Measurements from ENCODE around the gene DKKL1.

DKKL1 gene

GRCh38 chr19:49415102-49415809 lies 51.6 kb downstream of the DKKL1 start:
- in situ Hi-C loops (cut with MboI; ENCODE audit: low sequenced_read_pairs, unreplicated experiment): no loop called here
- TF ChIP-seq, protein P1, sequence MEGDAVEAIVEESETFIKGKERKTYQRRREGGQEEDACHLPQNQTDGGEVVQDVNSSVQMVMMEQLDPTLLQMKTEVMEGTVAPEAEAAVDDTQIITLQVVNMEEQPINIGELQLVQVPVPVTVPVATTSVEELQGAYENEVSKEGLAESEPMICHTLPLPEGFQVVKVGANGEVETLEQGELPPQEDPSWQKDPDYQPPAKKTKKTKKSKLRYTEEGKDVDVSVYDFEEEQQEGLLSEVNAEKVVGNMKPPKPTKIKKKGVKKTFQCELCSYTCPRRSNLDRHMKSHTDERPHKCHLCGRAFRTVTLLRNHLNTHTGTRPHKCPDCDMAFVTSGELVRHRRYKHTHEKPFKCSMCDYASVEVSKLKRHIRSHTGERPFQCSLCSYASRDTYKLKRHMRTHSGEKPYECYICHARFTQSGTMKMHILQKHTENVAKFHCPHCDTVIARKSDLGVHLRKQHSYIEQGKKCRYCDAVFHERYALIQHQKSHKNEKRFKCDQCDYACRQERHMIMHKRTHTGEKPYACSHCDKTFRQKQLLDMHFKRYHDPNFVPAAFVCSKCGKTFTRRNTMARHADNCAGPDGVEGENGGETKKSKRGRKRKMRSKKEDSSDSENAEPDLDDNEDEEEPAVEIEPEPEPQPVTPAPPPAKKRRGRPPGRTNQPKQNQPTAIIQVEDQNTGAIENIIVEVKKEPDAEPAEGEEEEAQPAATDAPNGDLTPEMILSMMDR (IDR thresholded peaks at IDR 0.05; ENCODE audit: borderline replicate concordance, control extremely low read depth, extremely low read depth, insufficient read depth, missing control alignments): no peak
- DNase-seq (ENCODE audit: low spot score): peak; percentile 87

GRCh38 chr19:49415810-49416200 lies 52.1 kb downstream of the DKKL1 start:
- DNase-seq (ENCODE audit: low spot score): no peak
- in situ Hi-C loops (cut with MboI; ENCODE audit: low sequenced_read_pairs, unreplicated experiment): no loop called here
- TF ChIP-seq, protein P1 (IDR thresholded peaks at IDR 0.05; ENCODE audit: borderline replicate concordance, control extremely low read depth, extremely low read depth, insufficient read depth, missing control alignments): no peak

DNA sequence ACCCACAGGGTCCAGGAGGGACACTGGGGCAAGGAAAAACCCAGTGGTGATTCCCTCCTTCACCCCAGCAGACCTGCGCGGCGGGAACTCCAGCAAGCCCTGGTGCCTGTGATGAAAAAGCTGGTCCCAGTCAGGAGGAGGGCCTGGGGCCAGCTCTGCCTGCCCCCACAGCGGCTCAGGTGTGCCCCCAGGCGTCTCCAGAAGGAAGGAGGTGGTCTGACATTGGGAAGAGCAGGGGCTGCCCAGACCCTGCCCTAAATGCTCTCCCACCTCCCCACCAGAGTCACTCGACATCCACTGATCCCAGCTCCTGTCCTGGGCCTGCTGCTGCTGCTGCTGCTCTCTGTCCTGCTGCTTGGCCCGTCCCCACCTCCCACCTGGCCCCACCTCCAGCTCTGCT lies 53.4 kb downstream of the DKKL1 start:
- in situ Hi-C loops (cut with MboI; ENCODE audit: low sequenced_read_pairs, unreplicated experiment): no loop called here
- TF ChIP-seq, protein P1 (IDR thresholded peaks at IDR 0.05; ENCODE audit: borderline replicate concordance, control extremely low read depth, extremely low read depth, insufficient read depth, missing control alignments): no peak
- DNase-seq (ENCODE audit: low spot score): no peak

- TF ChIP-seq, protein P1 (IDR thresholded peaks at IDR 0.05; ENCODE audit: borderline replicate concordance, control extremely low read depth, extremely low read depth, insufficient read depth, missing control alignments): no peak
- no peak for DNase-seq (ENCODE audit: low spot score)
- in situ Hi-C loops (cut with MboI; ENCODE audit: low sequenced_read_pairs, unreplicated experiment): no loop called here
Measured at GRCh38 chr19:49418511-49418910, 54.8 kb downstream of the DKKL1 start.

GRCh38 chr19:49419173-49419572 lies 55.5 kb downstream of the DKKL1 start:
- TF ChIP-seq, protein P1 (IDR thresholded peaks at IDR 0.05; ENCODE audit: borderline replicate concordance, control extremely low read depth, extremely low read depth, insufficient read depth, missing control alignments): no peak
- in situ Hi-C loops (cut with MboI; ENCODE audit: low sequenced_read_pairs, unreplicated experiment): no loop called here
- DNase-seq (ENCODE audit: low spot score): no peak

DNA sequence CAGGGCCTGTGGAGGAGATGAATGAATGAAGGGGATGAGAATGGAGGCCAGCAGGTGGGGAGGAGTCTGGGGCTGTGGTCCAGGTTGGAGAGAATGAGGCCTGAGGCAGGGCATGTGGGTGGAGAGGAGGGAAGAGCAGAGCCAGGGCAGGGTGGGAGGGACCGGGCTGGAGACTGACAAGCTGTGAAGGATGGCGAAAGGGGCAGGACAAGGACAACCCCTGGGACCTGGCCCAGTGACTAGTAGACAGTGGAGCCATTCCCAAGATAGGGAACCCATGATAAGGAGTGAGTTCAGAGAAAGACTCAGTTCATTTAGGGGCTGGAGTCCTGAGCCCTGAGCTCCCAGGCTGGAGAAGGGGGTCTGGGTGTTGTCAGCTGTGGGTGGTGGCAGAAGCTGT lies 56.5 kb downstream of the DKKL1 start:
- in situ Hi-C loops (cut with MboI; ENCODE audit: low sequenced_read_pairs, unreplicated experiment): no loop called here
- TF ChIP-seq, protein P1 (IDR thresholded peaks at IDR 0.05; ENCODE audit: borderline replicate concordance, control extremely low read depth, extremely low read depth, insufficient read depth, missing control alignments): no peak
- no peak for DNase-seq (ENCODE audit: low spot score)
